Measurements from ENCODE around the gene ARHGDIG. TPM values are rescaled to one million over a fixed set of nuclear protein-coding genes. Genes with fewer than 3 reads are reported as not detected.
A peak's percentile ranks its signal among the peaks of the same experiment; 100 is the strongest.

Gene ARHGDIG
- total RNA-seq, result 5.8 and 6.5 TPM in 2 replicates
- polyA plus RNA-seq, result 3.1 and 9.6 TPM in 2 replicates

GRCh38 chr16:280552-280951 lies at the start of gene ARHGDIG:
Gene ARHGDIG, plus strand, starts transcription at chr16:280591. Its CDS starts 90 bp downstream, at chr16:280681.
- peak in 1 of 2 donors; percentile 57 for DNase-seq (ENCODE audit: low read depth in 1 of 2, low spot score in 1 of 2)
- H3K36me3 ChIP-seq, result no peaks in the 10 kb centered on the region
- H3K4me1 ChIP-seq (ENCODE audit: low read depth), result no peaks in the 10 kb centered on the region
- peaks cover 54% of the 10 kb centered on the region for H3K27me3 ChIP-seq
- no peak within 1 kb of the TSS for H3K27ac ChIP-seq
- no peak for TF ChIP-seq CTCF (IDR thresholded peaks at IDR 0.05; ENCODE audit: low read depth, low read length)
- H3K9me3 ChIP-seq (ENCODE audit: low read depth), result no peaks in the 10 kb centered on the region
- peak within 1 kb of the TSS; percentile 51 for H3K4me3 ChIP-seq

- Histone ChIP-seq H3K36me3 (peaks cover 19% of the 10 kb centered on the region), H3K4me1 (ENCODE audit: low read depth) (peaks cover 6% of the 10 kb centered on the region), H3K4me3 (no peak overlapping the region), H3K27ac (no peak overlapping the region), H3K27me3 (no peaks in the 10 kb centered on the region), H3K9me3 (ENCODE audit: low read depth) (no peaks in the 10 kb centered on the region)
- DNase-seq (ENCODE audit: low read depth in 1 of 2, low spot score in 1 of 2), result no peak
- no peak for TF ChIP-seq CTCF (IDR thresholded peaks at IDR 0.05; ENCODE audit: low read depth, low read length)
Measured at GRCh38 chr16:230949-231348, 49.4 kb upstream of the ARHGDIG start.

- Histone ChIP-seq H3K36me3 (no peaks in the 10 kb centered on the region), H3K4me3 (peak within 1 kb of the TSS; percentile 85), H3K9me3 (ENCODE audit: low read depth) (no peaks in the 10 kb centered on the region), H3K27ac (peak within 1 kb of the TSS; percentile 97), H3K4me1 (ENCODE audit: low read depth) (peaks cover 3% of the 10 kb centered on the region), H3K27me3 (no peaks in the 10 kb centered on the region)
- peak; percentile 35 for TF ChIP-seq CTCF (IDR thresholded peaks at IDR 0.05; ENCODE audit: low read depth, low read length)
- DNase-seq (ENCODE audit: low read depth in 1 of 2, low spot score in 1 of 2), result peak; percentile 93 to 98
Measured at GRCh38 chr16:234468-235305, 45.7 kb upstream of the ARHGDIG start, which contains the start of gene FAM234A. Gene FAM234A, plus strand, starts transcription at chr16:234821. Its CDS starts 19,593 bp downstream, at chr16:254414.

- H3K4me1 ChIP-seq (ENCODE audit: low read depth), result peaks cover 11% of the 10 kb centered on the region
- peak in 1 of 2 donors; percentile 30 for DNase-seq (ENCODE audit: low read depth in 1 of 2, low spot score in 1 of 2)
- peak overlapping the region; percentile 83 for H3K27ac ChIP-seq
- no peak overlapping the region for H3K4me3 ChIP-seq
- TF ChIP-seq CTCF (IDR thresholded peaks at IDR 0.05; ENCODE audit: low read depth, low read length), result no peak
- no peaks in the 10 kb centered on the region for H3K27me3 ChIP-seq
- no peaks in the 10 kb centered on the region for H3K36me3 ChIP-seq
- no peaks in the 10 kb centered on the region for H3K9me3 ChIP-seq (ENCODE audit: low read depth)
Measured at GRCh38 chr16:239948-240277, 40.5 kb upstream of the ARHGDIG start.

GRCh38 chr16:240559-240958 lies 39.8 kb upstream of the ARHGDIG start:
- Histone ChIP-seq H3K9me3 (ENCODE audit: low read depth) (no peaks in the 10 kb centered on the region), H3K27ac (peak overlapping the region; percentile 83), H3K27me3 (no peaks in the 10 kb centered on the region), H3K4me3 (no peak overlapping the region), H3K36me3 (no peaks in the 10 kb centered on the region), H3K4me1 (ENCODE audit: low read depth) (peaks cover 11% of the 10 kb centered on the region)
- DNase-seq (ENCODE audit: low read depth in 1 of 2, low spot score in 1 of 2), result no peak
- no peak for TF ChIP-seq CTCF (IDR thresholded peaks at IDR 0.05; ENCODE audit: low read depth, low read length)
